ENCODE results near the gene FLII. TPM values are rescaled to one million over a fixed set of nuclear protein-coding genes. Genes with fewer than 3 reads are reported as not detected.

The FLII gene
- total and polyA plus RNA-seq, 12 donors: 207 to 469 (median 292) TPM

GRCh38 chr17:18267927-18268711, 9.6 kb upstream of the FLII start:
- Histone ChIP-seq H3K4me3 (no peak overlapping the region), H3K9me3 (no peaks in the 10 kb centered on the region), H3K36me3 (peaks cover 0 to 52% (median 24%) of the 10 kb centered on the region in 9 donors), H3K4me1 (peaks cover 0 to 8% (median 2%) of the 10 kb centered on the region in 9 donors), H3K27me3 (no peaks in the 10 kb centered on the region), H3K27ac (no peak overlapping the region)
- DNase-seq (no peak), ATAC-seq (peak in 3 of 8 donors; percentile 16 to 19 (median 18))
- 54% methylated on average over 14 of the region's 14 CpGs for WGBS, 2 donors
- TF ChIP-seq, protein P1, sequence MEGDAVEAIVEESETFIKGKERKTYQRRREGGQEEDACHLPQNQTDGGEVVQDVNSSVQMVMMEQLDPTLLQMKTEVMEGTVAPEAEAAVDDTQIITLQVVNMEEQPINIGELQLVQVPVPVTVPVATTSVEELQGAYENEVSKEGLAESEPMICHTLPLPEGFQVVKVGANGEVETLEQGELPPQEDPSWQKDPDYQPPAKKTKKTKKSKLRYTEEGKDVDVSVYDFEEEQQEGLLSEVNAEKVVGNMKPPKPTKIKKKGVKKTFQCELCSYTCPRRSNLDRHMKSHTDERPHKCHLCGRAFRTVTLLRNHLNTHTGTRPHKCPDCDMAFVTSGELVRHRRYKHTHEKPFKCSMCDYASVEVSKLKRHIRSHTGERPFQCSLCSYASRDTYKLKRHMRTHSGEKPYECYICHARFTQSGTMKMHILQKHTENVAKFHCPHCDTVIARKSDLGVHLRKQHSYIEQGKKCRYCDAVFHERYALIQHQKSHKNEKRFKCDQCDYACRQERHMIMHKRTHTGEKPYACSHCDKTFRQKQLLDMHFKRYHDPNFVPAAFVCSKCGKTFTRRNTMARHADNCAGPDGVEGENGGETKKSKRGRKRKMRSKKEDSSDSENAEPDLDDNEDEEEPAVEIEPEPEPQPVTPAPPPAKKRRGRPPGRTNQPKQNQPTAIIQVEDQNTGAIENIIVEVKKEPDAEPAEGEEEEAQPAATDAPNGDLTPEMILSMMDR (IDR thresholded peaks at IDR 0.05): no peak
- intact Hi-C loops (cut with DNase I): no loop called here

DNA sequence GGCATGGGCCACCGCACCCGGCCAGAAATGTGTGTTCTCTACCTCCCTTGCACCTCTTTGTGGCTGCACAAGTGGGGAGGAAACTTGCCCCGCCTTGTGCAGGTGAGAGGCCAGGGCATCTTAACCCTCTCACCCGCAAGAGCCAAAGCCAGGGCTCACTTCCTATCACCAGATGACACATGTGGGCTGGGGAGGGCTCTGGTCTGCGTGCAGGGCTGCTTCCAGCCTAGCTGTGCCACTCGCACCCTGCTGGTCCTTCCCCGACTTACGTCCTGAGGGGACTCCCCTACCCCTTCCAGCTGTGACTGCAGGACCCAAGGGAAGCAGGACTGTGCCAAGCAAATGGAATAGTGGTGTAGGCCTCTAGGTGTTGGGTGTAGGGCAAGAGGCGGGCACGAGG, 8.8 kb upstream of the FLII start:
- H3K4me1 ChIP-seq: peaks cover 0 to 16% (median 8%) of the 10 kb centered on the region in 9 donors
- no peaks in the 10 kb centered on the region for H3K9me3 ChIP-seq
- no peak overlapping the region for H3K27ac ChIP-seq
- peaks cover 0 to 50% (median 26%) of the 10 kb centered on the region in 9 donors for H3K36me3 ChIP-seq
- no peak overlapping the region for H3K4me3 ChIP-seq
- 83 to 86% methylated on average over 10 of the region's 10 CpGs for WGBS, 2 donors
- DNase-seq (no peak), ATAC-seq (no peak)
- TF ChIP-seq, protein P1 (IDR thresholded peaks at IDR 0.05): no peak
- intact Hi-C loops (cut with DNase I): no loop called here
- H3K27me3 ChIP-seq: no peaks in the 10 kb centered on the region

- H3K4me3 ChIP-seq: no peak overlapping the region
- H3K27ac ChIP-seq: no peak overlapping the region
- H3K36me3 ChIP-seq: peaks cover 0 to 46% (median 26%) of the 10 kb centered on the region in 9 donors
- no peaks in the 10 kb centered on the region for H3K9me3 ChIP-seq
- intact Hi-C loops (cut with DNase I): loop anchor here in 1 of 10 donors (5.0 kb wide), 1 partner anchor 53 kb away; the partner anchor contains the start of gene SMCR8
- TF ChIP-seq, protein P1 (IDR thresholded peaks at IDR 0.05): no peak
- no peaks in the 10 kb centered on the region for H3K27me3 ChIP-seq
- WGBS, 2 donors: 92 to 95% methylated on average over 49 to 50 of the region's 50 CpGs
- H3K4me1 ChIP-seq: peaks cover 12 to 41% (median 35%) of the 10 kb centered on the region in 9 donors
- ATAC-seq: no peak
- no peak for DNase-seq
These were observed 5.5 kb upstream of the FLII start for GRCh38 chr17:18263885-18264682.

DNA sequence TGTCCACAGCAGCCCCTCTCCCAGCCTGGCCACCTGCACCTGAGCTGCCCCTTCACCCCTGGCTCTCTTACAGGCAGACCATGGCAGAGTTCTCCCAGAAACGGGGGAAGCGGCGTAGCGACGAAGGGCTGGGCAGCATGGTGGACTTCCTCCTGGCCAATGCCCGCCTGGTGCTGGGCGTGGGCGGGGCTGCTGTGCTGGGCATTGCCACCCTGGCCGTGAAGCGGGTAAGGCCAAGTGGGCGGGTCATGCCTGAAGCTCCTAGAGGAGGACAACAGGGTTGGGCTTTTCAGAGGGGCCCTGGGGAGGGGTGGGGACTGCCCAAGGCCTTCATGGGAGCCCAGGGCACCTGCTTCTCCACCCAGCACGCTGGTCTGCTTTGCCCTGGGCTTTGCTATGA, 4.1 kb upstream of the FLII start:
- intact Hi-C loops (cut with DNase I): loop anchor here in 1 of 10 donors (5.0 kb wide), 1 partner anchor 55 kb away; the partner anchor contains the start of gene SMCR8
- Histone ChIP-seq H3K4me3 (peak overlapping the region in 4 of 10 donors; percentile 7 to 88 (median 46)), H3K27ac (peak overlapping the region in 9 of 10 donors; percentile 92 to 99 (median 97)), H3K36me3 (peaks cover 0 to 46% (median 26%) of the 10 kb centered on the region in 9 donors), H3K9me3 (no peaks in the 10 kb centered on the region), H3K4me1 (peaks cover 12 to 49% (median 38%) of the 10 kb centered on the region in 9 donors), H3K27me3 (no peaks in the 10 kb centered on the region)
- TF ChIP-seq, protein P1 (IDR thresholded peaks at IDR 0.05): no peak
- WGBS, 2 donors: 79 to 82% methylated on average over 12 of the region's 12 CpGs
- DNase-seq (peak; percentile 50 to 61), ATAC-seq (peak in 3 of 8 donors; percentile 16 to 24 (median 22))
